NCI-H1417 treated with DMSO at 0.1 percent for 48 hours (cell line): ENCODE data around the gene VSTM2L.

Source experiments
- DNase-seq: peaks from one replicate; lab custom pipeline; 2025; lab: John Stamatoyannopoulos, UW

VSTM2L gene

DNA sequence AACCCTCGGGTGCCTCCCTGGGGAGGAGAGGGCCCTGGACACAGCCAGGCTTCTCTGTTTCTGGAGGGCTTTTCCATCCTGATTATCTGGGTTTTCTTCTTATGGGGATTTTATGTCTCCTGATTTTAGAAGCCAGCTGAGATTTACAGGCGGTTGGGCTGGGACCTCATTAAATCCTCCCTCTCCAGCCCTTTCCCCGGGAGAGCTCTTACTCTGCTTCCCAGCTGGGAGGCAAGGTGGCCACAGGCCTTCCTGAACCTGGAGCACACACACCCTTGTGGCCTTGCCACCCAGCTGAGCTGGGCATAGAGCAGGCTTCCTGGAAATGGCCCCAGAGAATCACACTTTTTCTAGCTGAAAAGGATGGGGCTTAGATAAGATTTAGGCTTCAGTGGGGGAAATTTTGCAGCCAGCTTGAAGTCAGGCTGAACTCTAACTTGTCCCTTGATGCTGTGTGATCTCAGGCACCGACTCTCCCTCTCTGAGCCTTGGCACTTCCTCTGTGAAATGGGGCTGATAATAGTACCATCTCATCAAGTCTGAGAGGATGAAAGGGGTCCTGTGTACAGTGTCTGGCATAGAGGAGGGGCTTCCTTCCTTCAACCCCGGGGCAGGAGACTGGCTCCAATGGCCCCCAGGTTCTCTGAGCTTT lies 16.6 kb downstream of the VSTM2L start:
- no peak for DNase-seq

DNA sequence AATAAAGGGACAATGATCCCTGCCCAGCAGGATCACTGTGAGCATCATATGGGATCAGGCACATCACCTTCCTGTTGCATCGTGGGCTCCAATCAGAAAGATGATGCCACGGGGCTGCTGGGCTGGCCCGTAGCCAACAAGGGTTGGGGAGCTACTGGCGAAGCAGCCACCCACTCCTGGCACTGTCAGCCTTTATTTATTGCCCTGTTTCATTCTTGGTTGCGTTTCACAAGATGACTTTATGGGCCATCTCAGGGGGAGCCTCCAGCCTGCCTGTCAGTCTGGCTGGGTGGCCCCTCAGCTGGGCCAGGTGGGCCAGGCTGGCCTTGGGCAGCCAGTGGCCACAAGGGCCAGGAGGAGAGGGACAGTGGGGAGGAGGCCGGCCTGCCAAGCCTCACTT lies 17.3 kb downstream of the VSTM2L start:
- no peak for DNase-seq

DNA sequence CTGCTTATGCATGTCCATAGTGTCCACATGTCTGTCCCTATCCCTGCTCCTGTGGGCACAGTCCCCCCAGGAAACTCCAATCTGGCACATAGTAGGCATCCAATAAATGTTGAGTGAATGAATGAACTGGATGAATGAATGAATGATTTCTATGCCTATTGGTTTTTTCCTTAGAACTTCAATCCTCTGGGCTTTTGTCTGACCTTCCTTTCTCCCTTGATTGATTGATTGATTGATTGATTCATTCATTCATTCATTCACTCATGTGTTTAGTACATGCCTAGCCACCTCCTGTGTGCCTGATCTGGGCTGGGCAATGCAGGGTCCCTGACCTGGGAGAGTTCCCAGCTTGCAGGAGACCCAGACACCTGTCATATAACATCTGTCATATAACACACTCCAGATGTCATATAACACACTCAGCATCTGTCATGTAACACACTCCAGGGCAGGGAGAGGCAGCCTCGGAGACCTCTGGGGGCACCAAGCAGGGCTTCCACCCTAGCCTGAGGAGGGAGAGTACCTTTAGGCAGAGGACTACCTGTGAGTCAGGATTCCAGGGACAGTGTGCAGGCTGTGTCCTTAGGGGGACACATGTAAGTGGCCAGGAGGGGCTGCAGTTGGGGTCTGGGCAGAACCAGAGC lies 17.9 kb downstream of the VSTM2L start:
- DNase-seq: no peak

DNA sequence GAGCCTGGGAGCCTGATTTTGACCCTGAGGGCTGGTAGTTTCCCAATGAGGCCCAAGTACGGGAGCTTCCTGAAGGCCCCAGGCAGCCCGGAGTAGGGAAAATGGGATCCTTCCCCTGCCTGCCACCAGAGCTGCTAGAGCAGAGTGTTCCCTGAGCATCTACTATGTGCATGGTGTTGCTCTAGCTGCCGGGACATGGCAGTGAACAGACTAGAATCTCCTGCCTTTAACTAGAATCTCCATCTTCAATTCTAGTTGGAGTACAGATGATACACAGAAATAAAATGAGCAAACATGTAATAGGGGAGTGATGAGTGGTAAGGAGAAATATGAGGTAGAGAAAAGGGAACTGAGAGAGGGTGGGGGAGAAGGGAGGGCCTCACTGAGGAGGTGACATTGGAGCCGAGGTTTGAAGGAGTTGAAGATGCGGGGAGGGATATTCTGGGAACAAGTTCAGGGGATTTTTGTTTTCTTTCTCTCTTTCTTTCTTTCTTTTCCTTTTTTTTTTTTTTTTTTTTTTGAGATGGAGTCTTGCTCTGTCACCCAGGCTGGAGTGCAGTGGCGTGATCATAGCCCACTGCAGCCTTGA lies 18.5 kb downstream of the VSTM2L start:
- DNase-seq: no peak

DNA sequence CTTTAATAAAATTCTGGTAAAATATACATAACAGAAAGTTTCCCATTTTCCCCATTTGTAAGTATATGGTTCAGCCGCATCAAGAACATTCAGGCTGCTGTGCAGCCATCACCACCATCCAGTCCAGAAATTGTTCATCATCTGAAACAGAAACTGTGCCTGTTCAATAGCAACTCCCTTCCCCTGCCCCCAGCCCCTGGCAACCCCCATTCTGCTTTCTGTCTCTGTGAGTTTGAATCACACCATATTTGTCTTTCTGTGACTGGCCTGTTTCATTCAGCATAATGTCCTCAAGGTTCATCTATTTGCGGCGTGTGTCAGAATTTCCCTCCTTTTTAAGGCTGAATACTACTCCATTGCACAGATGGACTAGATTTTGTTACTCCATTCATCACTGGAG lies 19.1 kb downstream of the VSTM2L start:
- no peak for DNase-seq

DNA sequence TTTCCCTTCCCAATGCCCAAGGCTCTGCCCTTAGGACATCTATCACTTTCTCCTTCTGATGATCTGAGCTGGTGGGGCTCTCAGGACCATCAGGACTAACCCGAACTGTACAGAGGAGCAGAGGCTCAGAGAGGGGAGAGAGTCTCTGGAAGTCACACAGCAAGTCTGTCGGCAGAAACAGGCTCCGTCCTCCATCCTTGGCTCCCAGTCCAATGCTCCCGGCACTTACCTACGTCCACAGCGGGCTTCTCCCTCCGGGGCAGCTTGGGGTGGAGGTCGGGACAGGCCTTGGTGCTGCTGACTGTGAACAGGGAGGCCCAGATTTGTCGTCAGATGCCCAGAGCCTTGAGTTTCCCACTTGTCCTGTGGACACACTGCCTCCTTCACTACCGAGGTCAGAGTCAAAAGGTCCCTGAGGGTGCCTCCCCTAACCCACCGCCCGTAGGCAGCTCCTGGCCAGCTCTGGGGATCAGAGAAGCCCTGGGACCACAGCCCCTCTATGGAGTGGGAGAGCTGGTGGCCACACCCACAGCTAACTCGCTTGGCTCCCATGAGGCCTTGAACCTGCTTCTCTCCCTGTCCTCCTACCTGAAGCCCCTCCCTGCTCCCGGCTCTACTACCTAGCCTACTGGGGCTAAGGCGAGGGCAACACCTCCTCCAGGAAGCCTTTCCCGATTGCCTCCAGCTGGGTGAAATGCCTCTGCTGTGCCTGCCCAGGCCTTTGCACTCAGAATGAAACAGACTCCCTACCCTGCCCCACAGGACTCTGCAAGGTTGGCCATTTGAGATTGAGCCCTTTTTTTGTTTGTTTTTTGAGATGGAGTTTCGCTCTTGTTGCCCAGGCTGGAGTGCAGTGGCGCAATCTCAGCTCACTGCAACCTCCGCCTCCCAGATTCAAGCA lies 22.6 kb downstream of the VSTM2L start:
- no peak for DNase-seq

DNA sequence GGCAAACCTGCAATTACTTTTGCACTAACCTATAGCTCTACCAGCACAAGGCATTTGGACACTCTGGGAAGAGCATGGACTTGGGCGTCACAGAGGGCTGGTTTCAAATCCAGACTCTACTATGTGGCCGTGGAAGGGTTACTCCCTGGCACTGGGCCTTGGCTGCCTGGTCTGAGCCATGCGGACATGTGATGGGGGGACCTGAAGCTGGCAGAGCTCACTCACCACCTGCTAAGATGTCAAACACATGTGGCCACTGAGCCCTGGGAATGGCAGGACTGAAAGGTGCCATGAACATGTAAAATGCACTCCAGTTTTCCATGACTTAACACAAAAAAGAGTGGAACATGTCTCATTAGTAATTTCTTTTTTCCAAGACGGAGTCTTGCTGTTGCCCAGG lies 23.7 kb downstream of the VSTM2L start:
- DNase-seq: no peak

DNA sequence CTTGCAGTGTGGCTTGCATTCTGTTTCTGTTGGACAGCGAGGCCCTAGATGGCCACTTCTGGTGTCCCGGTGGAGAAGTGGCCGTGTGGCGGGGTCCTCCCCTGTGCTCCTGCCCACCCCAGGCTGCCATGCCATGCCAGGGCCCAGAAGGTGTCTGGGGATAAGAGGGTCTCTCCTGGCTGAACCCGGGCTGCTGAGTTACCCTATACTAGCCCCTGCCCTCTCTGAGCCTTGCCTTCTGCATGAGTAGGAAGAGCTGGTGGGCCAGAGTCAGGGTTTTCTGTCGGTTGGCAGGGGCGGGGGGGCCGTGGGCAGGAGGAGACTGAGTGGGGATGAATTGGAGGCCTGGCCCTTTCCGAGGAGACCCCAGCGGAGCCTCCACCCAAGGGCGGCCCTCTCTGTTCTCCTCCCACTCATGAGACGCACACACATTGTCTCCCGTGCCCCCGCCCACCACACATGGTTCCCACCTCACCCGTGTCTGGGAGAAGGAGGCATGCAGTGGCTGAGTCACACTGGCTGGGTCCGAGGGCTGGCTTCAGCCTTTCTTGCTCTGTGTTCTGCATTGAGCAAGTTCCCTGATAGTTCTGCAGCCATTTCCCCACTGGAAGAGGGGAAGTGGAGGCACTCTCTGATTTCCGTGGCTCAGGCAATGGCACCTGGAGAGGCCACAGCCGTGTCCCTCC lies 24.6 kb downstream of the VSTM2L start:
- DNase-seq: no peak

DNA sequence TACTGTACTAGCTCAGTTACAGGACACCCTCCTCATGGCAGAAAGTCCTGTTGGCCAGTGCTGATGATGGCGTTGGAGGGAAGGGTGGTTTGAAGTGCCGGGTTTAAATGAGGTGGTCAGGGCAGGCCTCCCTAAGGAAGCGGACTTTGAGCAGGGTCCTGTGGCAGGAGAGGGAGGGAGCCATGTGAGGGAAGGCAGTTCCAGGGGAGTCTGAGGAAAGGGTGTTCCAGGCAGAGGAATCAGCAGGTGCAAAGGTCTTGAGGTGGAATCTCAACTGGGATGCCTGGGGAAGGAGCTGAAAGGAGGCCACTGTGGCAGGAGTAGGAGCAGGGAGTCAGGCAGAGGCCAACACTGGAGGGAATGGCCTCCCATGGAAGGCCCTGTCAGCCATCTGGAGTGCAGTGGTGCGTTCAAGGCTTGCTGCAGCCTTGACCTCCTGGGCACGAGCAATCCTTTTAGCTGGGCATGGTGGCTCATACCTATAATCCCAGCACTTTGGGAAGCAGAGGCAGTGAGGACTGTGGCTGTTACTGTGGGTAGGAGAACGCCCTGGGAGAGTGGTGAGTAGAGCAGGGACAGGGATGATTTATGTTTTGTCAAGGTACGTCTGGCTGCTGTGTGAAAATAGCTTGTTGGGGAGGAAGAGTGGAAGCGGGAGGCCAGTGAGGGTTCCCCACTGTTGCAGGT lies 26.2 kb downstream of the VSTM2L start:
- DNase-seq: no peak

DNA sequence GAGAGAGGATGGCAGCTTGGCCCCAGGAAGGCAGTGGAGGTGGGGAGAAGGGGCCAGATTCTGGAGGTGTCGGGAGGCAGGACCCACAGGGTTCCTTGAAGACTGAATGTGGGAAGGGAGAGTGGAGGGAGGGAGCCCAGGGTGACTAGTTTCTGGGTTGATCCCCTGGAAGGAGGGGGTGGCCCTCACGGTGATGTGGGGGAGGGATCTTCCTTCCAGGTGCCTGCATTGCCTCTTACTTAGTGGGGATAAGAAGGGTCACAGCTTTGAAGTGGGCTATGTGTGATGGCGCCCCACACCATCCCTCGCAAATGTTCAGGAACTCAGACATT lies 26.7 kb downstream of the VSTM2L start:
- DNase-seq: no peak

DNA sequence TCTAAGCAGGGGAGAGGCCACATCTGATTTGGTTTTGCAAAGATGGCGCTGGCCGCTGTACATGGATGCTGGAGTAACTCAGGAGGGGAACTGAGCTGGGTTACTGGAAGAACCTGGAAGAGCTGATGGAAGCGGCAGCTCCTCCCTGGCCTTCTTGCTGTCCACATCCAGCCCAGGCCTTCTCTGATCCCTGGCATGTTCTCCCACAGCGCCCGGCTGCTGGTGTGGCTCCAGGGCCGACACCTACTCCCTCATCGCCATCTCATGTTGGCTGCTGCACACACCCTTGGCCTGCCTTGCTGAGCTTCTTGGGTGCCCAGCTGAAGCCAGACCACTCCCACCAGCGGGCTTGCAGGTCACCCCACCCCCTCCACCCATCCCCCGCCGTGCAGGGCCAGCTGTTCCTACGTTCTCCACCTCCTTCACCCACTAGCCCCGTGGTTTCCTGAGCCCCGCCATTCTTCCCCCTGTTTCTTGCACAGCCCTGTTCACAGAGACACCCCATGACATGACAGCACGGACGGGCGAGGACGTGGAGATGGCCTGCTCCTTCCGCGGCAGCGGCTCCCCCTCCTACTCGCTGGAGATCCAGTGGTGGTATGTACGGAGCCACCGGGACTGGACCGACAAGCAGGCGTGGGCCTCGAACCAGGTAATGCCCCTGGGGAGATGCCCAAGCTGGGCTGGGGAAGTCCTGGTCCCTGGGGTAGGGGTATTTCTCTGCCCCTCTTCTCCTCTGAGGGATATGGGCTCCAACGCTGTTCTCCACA lies 28.4 kb downstream of the VSTM2L start:
- no peak for DNase-seq

DNA sequence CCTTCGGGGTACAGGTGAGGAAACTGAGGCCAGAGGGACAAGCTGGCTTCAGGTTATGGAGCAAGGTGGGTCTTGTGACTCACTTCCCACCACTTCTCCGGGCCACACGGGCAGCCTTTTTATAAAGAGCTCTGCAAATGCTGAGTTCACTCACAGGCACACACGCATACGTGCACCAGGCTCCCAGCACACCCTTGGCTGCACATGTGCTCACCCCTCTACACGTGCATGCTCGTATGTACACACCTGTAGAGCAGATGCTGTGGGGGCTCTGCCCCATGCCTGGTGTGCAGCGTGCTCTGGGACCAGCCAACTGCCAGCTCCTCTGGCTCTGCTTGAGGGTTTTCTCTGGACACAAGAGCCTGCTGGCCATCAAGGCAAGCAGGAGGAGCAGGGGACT lies 29.1 kb downstream of the VSTM2L start:
- no peak for DNase-seq

DNA sequence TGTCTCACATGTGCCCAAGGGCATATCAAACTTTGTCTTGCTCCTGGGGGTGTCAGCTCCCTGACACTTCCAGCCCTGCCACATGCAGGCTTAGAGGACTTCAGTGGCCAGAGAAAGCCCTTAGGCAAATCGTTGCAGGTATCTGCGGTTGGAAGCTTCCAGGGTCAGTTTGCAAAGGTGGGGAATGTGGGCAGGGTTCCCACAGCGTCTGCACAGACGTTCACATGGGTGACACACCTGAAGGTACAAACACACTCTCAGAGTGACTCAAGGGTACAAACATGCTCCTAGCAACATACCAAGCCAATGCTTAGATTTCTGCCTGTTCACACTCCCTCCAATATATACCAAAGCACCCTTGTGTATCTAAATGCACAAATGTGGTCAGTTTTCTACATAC lies 30.0 kb downstream of the VSTM2L start:
- DNase-seq: no peak

DNA sequence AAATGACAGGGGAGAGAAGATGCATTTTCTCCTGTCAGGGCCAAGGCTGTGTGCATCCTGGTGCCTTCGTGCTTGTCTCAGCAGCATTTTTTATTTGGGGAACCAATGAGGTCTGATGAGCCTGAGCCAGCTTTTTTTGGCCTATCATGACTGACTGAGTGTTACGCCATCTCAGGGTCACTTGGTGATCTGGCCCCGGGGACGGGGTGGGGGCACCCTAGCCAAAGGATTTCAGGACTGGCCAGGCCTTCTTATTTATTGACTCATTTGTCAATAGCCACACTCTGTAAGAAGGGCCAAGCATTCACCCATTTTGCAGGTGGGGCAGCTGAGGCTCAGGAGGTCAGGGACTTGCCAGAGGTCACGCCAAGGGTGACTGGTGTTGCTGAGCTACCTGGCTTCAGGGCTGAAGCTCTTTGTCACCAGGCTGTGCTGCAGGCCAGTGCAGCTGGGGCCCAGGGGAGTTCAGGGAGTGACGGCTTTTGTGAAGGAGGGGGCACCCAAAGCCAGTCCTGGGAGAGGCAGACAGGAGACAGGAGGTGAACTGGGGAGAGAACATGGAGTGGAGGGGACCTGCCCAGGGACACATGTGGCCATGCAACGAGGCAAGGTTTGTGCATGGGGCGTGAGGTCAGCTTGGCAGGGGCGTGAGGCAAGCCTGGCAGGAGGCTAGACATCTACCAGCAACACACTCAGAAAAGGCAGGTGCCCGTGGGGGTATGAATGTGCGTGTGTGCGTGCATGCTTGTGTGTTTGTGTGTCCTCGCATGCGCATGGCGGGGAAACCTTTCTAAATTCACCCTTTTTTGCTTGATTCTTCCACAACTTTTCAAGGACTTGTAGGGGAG lies 31.1 kb downstream of the VSTM2L start:
- DNase-seq: no peak

DNA sequence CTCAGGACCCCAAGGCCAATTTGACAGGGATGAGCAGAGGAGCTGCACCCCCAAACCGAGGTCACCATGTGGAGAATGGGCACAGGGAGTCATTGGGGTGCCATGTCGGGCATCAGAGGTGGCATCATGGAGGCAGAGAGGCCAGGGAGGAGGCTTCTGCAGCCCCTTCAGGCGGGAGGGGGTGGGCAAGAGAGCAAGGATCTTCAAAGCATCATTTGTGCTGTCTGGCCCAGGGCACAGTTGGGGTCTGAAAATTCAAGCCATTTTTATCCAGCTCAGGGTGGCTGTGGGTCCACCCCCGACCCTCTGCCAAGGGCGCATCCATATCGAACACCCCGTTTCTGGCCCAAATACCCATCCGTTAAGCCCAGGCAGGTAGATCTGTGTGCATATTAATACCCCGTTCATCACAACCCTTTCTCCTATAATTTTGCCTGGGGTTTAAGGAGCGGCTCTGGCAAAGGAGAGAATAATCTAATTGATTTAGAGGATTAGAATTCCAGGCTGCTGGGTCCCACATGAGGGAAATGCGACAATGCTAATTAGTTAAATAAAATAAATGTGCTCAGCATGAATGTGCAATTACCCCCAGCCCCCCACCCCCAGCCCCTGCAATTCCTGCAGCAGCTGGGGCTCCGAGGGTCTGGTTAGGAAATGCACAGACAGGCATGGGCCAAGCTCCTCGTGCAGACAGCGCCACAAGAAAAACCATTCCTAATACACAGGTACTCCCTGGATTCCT lies 31.9 kb downstream of the VSTM2L start:
- no peak for DNase-seq

DNA sequence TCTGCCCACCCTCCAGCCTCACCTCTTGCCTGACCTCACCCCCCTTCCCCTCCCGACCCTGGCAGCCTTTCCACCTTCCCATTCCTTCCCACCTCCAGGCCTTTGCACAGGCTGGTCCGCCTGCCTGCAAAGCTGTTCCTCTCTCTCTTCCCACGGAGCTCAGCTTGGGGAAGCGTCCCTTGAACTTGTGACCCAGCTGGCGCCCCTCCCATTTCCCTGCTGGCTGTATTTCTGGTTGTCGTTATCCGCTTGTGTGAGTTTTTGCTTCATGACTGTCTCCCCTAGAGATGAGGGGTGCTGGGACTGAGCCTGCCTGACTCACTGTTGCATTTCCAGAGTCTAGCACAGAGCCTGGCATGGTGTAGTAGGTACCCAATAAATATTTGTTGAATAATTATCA lies 32.5 kb downstream of the VSTM2L start:
- no peak for DNase-seq

DNA sequence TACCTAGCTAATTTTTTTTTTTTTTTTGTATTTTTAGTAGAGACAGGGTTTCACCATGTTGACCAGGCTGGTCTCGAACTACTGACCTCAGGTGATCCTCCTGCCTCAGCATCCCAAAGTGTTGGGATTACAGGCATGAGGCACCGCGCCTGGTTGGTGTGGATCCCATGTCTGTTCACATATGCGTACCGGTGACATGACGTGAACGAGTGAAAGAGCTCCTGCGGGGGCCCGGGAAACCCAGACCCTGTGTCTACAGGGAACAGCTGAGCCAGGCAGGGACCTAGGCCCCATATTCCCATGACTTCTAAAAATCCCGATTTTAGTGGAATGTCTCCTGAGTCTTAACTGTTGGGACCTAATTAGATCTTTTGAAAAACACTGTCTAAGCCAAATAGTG lies 33.1 kb downstream of the VSTM2L start:
- no peak for DNase-seq

DNA sequence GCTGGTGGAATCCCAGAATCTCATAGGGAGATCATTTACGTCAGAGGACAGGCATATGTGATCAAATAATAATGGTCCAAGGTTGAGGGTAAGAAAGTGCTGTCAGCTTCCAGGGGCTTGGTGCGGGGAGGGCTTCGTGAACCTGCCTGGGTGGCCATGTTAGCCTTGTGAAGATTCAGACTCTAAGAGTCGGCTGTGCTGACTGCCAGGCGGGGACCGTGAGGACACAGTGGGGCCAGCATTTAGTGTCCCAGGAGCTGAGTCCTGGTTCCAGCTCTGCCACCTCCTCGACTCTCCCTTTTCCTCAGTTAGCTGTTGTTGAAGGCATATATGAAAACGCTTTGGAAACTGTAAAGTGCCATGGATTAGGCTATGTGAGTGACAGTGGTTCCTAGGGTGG lies 33.5 kb downstream of the VSTM2L start:
- DNase-seq: no peak

DNA sequence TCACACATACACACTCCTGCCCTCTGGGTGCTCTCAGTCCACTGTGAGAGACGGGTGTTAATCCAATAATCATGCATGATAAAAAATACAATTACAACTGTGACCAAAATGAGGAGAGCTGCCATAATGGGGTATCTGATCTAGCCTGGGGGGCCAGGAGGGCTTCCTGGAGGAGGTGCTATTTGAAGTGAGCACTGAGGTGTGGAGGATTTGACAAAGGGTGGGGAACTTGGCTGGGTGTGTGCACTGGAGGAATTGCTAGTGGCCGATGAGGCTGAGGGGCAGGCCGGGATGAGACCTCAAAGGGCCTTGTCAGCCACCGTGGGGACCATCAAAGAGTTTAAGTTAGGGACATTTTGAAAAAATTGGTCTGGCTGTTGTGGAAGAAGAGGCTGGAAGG lies 34.8 kb downstream of the VSTM2L start:
- no peak for DNase-seq
